Activated T-cell treated with anti-CD3 and anti-CD28 coated beads, Interleukin-2, amount 50 U/mL, for 72 hours (primary cell): Measurements from ENCODE around the gene FBXO4. TPM values are rescaled to one million over a fixed set of nuclear protein-coding genes. Genes with fewer than 3 reads are reported as not detected.
A peak's percentile ranks its signal among the peaks of the same experiment; 100 is the strongest.

Experiments
- ATAC-seq, 2 donors: fragments of 150-1000 bp; cut with Tn5 transposase; replicated peaks in 1 of 2; 2 replicates each; pipeline ENCODE4 v1.10.0; 2021; ENCODE audit warnings: moderate library complexity in 2 of 2, mild to moderate bottlenecking in 1 of 2
- DNase-seq, 2 donors: peaks; one replicate each; pipeline ENCODE4 v3.0.0; 2021 to 2022; ENCODE audit warnings: mixed read lengths in 1 of 2
- H3K27ac Mint-ChIP-seq: one replicate; pipeline ENCODE4 v1.8.0; 2022; ENCODE audit warnings: mild to moderate bottlenecking, moderate library complexity, mixed read lengths
- H3K27me3 Mint-ChIP-seq: one replicate; pipeline ENCODE4 v1.8.0; 2022; ENCODE audit warnings: low read depth, mixed read lengths
- H3K36me3 Mint-ChIP-seq, 2 donors: one replicate each; pipeline ENCODE4 v1.8.0; 2022; ENCODE audit warnings: mixed read lengths in 2 of 2, mild to moderate bottlenecking in 1 of 2; ENCODE audit not compliant: insufficient read depth in 2 of 2
- H3K4me1 Mint-ChIP-seq: one replicate; pipeline ENCODE4 v1.8.0; 2022; ENCODE audit warnings: low read depth, mixed read lengths
- H3K4me3 Mint-ChIP-seq, 2 donors: one replicate each; pipeline ENCODE4 v1.8.0; 2022; ENCODE audit warnings: mild to moderate bottlenecking in 2 of 2, mixed read lengths in 2 of 2, moderate library complexity in 2 of 2
- H3K9me3 Mint-ChIP-seq, 2 donors: one replicate each; pipeline ENCODE4 v1.8.0; 2022; ENCODE audit warnings: mixed read lengths in 2 of 2
- total RNA-seq, 2 donors: library from RNA; stranded (reverse); gene quantifications; one replicate each; pipeline ENCODE4 v1.2.3, GENCODE V29; 2022

FBXO4 gene
- total RNA-seq, 2 donors from 2014 or later, result 30.8 to 31.2 TPM

DNA sequence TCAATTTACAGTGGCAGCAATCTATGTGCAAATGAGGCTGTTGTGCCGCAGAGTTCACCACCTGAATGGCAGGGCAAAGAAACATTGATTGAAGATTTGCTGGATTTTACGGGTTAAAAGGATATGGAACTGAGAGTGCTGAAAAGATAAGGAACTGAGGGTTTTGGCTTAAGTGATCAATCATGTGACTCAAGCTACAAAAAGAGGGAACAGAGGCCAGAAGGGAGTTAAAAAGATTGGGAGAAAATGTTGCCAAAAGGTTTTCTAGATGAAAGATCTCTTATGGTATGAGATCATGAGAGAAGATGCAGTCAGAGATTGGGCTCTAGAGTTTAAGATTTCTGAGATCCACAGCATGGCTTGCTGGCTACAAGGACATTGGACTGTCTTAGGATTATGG lies 28.9 kb upstream of the FBXO4 start:
- peaks cover 30% of the 10 kb centered on the region for H3K27me3 Mint-ChIP-seq
- no peaks in the 10 kb centered on the region for H3K9me3 Mint-ChIP-seq
- no peak for ATAC-seq
- H3K4me3 Mint-ChIP-seq, result no peak overlapping the region
- no peak for DNase-seq
- H3K4me1 Mint-ChIP-seq, result peaks cover 5% of the 10 kb centered on the region
- no peaks in the 10 kb centered on the region for H3K36me3 Mint-ChIP-seq
- H3K27ac Mint-ChIP-seq, result no peak overlapping the region

DNA sequence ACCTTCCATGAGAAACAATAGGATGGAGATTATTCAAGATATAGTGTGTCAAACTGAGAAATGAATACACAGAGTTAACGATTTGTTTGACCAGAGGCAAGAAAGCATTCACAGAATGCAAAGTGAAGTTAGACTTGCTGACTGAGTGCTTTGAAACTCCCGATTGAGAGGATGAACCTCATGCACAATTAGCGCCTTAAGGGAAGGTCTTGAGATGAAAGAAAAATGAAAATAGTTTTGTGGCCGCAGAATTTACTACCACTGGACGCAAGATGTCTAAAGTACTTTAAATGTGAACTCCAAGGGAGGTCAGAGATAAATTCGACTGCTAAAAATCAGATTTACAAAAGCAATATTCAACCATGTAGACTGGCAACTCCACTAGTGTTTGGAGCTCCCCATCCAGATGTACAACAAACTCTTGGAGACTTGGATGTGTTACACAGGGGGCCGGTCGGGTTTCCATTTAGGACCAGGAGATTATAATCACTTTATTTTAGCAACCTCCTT lies 21.6 kb upstream of the FBXO4 start:
- Mint-ChIP-seq H3K27me3 (no peaks in the 10 kb centered on the region), H3K4me3 (peak overlapping the region; percentile 88 to 89), H3K9me3 (no peaks in the 10 kb centered on the region), H3K36me3 (peaks cover 3 to 5% of the 10 kb centered on the region in 2 donors), H3K27ac (peak overlapping the region; percentile 99), H3K4me1 (peaks cover 42% of the 10 kb centered on the region)
- no peak for DNase-seq
- no peak for ATAC-seq

DNA sequence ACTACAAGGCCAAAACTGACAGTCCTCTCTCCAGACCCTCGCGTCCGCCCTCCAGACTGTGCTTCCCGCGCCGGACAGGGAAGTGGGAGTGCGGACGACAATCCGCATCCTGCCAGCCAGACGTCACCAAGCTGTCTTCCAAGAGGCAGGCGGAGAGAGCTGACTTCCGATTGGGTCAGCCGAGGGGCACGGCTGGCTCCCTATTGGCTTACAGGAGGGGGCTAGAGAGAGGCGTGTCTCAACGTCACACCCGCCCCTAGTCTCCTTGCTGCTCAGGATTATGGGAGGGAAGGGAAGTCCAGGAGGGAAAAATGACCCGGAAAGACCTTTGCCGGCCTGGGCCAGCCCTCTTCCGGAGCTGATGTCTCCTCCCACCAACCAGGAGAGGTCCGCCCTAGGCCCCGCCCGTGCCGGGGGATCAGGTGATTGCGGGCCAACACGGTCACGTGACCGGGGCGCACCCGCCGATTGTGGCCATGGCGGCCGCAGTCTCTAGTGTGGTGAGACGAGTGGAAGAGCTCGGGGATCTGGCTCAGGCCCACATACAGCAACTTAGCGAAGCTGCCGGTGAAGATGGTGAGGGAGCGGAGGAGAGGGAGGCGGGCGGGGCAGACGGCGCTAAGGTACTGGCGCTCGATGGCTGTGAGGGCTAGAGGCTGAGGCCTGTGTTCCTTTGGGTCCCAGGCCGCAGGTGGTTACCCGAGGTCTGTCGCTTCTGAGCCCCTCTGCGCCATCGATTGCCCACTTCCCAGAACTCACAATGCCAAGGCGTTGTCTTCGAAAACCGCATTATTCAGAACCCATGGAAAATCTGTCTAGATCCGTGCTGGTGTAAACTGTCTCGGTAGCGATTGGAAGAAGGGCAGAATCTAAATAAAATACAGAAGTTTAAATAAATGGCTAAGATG lies 20.9 kb upstream of the FBXO4 start, which contains the start of gene RIMOC1:
Gene RIMOC1 (plus strand): TSS at position 453 of the 908 bp plus-strand sequence. CDS start 24 bp downstream, at position 477.
- ATAC-seq (peak; percentile 95 to 97), DNase-seq (peak; percentile 98 to 99)
- peaks cover 48% of the 10 kb centered on the region for H3K4me1 Mint-ChIP-seq
- peak within 1 kb of the TSS; percentile 88 to 89 for H3K4me3 Mint-ChIP-seq
- peaks cover 3 to 5% of the 10 kb centered on the region in 2 donors for H3K36me3 Mint-ChIP-seq
- peak within 1 kb of the TSS; percentile 99 for H3K27ac Mint-ChIP-seq
- H3K27me3 Mint-ChIP-seq, result no peaks in the 10 kb centered on the region
- no peaks in the 10 kb centered on the region for H3K9me3 Mint-ChIP-seq

DNA sequence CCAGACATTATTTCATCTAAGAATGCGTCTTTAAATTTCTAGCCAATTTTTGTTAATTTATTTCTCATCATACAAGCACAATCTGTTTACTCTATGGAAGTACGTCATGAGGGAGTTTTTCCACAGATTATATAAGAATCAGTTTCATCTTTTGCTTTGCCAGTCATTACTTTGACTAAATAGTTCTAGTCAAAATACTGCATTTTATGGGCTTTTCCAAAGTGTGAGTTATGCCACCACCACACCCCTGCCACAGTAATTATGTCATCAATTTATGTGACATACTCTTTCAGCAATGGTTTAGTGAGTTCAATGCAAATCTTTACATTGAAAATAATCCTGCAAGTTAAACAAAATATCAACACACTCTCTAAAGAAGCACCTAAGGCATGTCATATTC lies 18.9 kb upstream of the FBXO4 start:
- DNase-seq, result no peak
- Mint-ChIP-seq H3K4me3 (peak overlapping the region in 1 of 2 donors; percentile 8), H3K9me3 (no peaks in the 10 kb centered on the region), H3K4me1 (peaks cover 52% of the 10 kb centered on the region), H3K36me3 (peaks cover 6 to 16% of the 10 kb centered on the region in 2 donors), H3K27ac (peak overlapping the region; percentile 5), H3K27me3 (no peaks in the 10 kb centered on the region)
- ATAC-seq, result no peak

DNA sequence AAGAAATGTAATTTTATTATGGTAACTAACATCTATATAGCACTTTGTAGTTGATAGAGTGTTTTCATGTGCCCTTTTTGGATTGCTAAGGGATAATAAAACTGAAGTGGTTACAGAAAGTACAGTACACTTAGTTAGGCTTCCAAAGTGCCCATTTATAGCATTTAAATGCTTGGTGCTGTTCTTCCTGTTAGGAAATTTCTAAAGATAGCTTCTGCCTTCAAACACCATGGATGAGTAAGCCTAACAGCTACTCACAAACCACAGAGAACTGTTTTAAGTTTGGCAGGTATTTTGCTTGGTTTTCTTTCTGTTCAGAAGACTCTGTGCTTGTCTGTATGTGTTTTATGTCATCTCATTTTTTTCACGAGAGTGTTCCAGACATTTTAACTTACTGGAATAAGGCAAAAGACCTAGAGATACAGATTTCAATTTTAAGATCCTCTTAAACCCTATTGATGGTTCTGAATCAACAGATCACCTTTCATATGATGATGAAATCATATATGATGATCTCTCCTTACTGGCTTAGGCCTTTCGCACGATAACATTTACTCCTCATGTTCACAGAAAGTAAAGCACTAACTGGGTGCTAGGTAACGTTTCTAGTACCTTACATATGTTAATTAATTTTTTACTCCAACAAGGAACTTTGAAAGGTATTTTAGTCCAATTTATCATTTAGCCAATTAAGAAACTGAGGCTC lies 16.6 kb upstream of the FBXO4 start:
- H3K27me3 Mint-ChIP-seq, result no peaks in the 10 kb centered on the region
- peaks cover 41% of the 10 kb centered on the region for H3K4me1 Mint-ChIP-seq
- no peak overlapping the region for H3K4me3 Mint-ChIP-seq
- peaks cover 14 to 31% of the 10 kb centered on the region in 2 donors for H3K36me3 Mint-ChIP-seq
- H3K9me3 Mint-ChIP-seq, result no peaks in the 10 kb centered on the region
- peak overlapping the region; percentile 85 for H3K27ac Mint-ChIP-seq
- DNase-seq (no peak), ATAC-seq (no peak)

DNA sequence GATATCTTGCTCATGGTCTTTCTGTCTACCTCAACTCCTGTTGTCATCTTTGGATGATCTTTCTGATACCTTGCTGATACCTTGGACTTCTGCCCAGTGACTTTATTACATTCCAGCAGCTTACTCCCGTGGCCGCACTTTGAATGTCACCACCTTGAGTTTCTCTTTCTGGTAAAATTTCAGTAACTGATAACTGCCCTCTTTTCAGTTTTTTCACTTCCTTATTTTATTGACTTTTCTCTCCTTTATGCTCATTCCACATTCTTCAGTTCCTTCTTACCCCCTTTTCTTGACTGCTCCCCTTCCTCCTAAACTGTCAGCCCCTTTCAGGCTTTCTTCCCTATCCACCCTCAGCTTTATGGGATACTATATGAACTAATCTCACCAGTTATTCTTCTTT lies 7.0 kb upstream of the FBXO4 start:
- Mint-ChIP-seq H3K9me3 (peaks cover 0 to 3% of the 10 kb centered on the region in 2 donors), H3K4me3 (no peak overlapping the region), H3K27me3 (no peaks in the 10 kb centered on the region), H3K36me3 (peaks cover 12 to 40% of the 10 kb centered on the region in 2 donors), H3K27ac (peak overlapping the region; percentile 71), H3K4me1 (peaks cover 24% of the 10 kb centered on the region)
- DNase-seq (no peak), ATAC-seq (no peak)

DNA sequence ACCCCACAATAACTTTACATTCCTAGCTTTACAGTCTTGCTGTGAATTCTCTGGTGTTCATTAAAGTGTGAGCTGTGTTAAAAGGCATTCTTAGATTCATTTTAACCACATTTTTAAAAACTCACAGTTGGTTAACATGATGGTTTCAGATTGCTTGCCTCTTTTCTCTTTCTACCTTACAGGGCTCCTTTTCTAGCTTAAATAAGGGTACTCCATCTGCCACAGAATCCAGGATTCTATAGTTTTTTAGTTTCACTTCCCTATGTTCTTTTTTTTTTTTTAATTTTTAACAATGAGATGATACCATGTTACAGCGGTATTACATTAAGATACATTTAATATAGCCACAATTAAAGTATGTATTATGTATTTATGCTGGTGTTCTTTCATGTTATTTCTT lies 3.9 kb upstream of the FBXO4 start:
- Mint-ChIP-seq H3K27ac (peak overlapping the region; percentile 60), H3K9me3 (no peaks in the 10 kb centered on the region), H3K27me3 (no peaks in the 10 kb centered on the region), H3K36me3 (peaks cover 6 to 25% of the 10 kb centered on the region in 2 donors), H3K4me3 (no peak overlapping the region), H3K4me1 (peaks cover 20% of the 10 kb centered on the region)
- ATAC-seq, result no peak
- DNase-seq, result no peak

DNA sequence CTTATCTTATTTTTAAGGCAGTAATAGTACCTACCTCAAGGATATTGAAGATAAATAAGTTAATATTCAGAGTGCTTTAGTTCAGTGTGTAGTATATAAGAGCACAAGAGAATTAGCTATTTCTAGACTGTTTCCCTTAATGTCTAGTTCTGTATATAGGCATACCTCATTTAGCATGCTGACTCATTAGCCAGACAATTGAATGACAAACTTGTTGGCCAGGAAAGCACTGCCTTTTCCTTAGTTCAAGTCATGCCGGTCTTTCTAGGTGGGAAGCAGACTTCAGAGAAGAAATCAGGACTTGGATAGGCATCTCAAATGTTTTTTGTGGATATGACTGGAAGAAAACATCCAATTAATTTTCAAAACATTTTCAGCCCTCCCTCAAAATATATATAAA lies 3.2 kb upstream of the FBXO4 start:
- no peaks in the 10 kb centered on the region for H3K9me3 Mint-ChIP-seq
- H3K36me3 Mint-ChIP-seq, result peaks cover 6 to 25% of the 10 kb centered on the region in 2 donors
- H3K27me3 Mint-ChIP-seq, result no peaks in the 10 kb centered on the region
- H3K4me3 Mint-ChIP-seq, result no peak overlapping the region
- peak overlapping the region; percentile 82 for H3K27ac Mint-ChIP-seq
- peaks cover 25% of the 10 kb centered on the region for H3K4me1 Mint-ChIP-seq
- no peak for DNase-seq
- no peak for ATAC-seq

DNA sequence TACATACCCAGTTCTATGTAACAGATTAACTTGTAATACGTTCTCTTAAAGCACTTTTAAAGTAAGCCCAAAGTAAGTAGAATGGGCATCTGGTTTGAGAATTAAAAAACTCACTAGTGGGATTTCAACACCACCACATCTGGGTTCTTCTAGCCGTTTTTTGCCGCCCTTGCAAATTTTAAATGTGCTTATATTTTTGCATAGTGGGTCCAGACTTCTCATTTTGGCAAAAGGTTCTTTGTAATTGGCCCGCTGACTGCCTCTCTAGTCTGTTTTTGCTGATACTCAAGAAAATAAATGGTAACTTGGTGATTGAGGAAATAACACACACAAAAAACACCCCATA lies 582 bp upstream of the FBXO4 start:
- Mint-ChIP-seq H3K4me1 (peaks cover 29% of the 10 kb centered on the region), H3K9me3 (no peaks in the 10 kb centered on the region), H3K36me3 (peaks cover 0 to 12% of the 10 kb centered on the region in 2 donors), H3K4me3 (peak overlapping the region; percentile 87 to 94), H3K27ac (peak overlapping the region; percentile 94), H3K27me3 (no peaks in the 10 kb centered on the region)
- DNase-seq (no peak), ATAC-seq (no peak)

DNA sequence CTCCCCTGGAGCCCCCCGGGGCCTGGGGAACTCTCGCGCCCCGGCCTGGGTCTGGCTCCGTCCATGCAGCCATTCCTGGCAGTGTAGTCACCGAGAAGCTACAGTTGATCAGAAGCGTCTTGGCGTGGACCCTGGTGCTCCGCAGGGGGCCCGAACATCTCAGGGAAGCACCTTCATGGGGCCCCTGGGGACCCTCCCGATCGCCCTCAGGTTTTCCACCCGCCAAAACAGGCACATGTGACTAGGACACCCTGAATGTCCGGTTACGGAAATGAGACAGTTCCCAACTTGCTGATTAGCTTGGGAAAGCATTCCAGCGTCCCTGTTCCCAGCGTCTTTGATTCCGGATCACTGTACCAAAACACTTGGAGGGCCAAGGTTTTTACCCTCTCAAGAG lies 472 bp downstream of the FBXO4 start:
- DNase-seq (peak; percentile 21 to 37), ATAC-seq (peak in 1 of 2 donors; percentile 23)
- Mint-ChIP-seq H3K9me3 (no peaks in the 10 kb centered on the region), H3K27me3 (no peaks in the 10 kb centered on the region), H3K4me1 (peaks cover 29% of the 10 kb centered on the region), H3K27ac (peak overlapping the region; percentile 94), H3K4me3 (peak overlapping the region; percentile 87 to 94), H3K36me3 (peaks cover 2 to 12% of the 10 kb centered on the region in 2 donors)

DNA sequence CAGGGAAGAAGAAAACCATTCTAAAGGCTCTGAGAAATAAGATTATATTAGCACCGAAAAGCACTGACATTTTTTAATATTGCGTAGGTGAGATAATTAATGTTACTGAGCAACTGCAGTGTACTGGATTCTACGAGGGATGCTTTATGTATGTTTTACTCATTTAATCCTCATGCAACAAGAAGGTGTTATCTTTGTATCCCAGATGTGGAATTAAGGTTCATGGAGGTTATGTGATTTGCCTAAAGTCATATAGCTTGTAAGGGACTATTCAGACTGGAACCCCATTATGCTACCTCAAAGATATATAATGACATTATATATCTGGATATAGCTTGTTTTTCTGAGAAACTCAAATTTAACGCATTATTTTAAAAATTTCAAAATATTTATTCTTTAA lies 2.5 kb downstream of the FBXO4 start:
- ATAC-seq (no peak), DNase-seq (no peak)
- Mint-ChIP-seq H3K4me1 (peaks cover 23% of the 10 kb centered on the region), H3K4me3 (no peak overlapping the region), H3K36me3 (peaks cover 11 to 18% of the 10 kb centered on the region in 2 donors), H3K27me3 (no peaks in the 10 kb centered on the region), H3K9me3 (peaks cover 0 to 2% of the 10 kb centered on the region in 2 donors), H3K27ac (no peak overlapping the region)

DNA sequence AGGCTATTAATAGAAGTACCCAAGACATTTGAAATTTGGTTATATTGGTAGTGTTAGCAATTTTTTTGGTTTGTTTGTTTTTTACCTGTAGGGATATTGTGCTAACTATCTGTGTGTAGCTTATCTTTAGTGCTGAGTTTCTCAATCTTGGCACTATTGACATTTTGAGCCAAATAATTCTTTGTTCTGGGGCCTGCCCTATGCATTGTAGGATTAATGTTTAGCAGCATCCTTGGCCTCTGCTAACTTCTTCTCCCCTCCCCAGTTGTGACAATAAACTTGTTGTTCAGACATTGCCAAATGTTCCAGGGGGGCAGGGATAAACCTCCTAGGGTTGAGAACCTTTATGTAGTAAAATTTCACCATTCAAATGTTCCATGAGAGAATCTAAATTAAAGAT lies 4.0 kb downstream of the FBXO4 start:
- Mint-ChIP-seq H3K36me3 (peaks cover 11 to 23% of the 10 kb centered on the region in 2 donors), H3K27ac (no peak overlapping the region), H3K9me3 (peaks cover 0 to 2% of the 10 kb centered on the region in 2 donors), H3K27me3 (no peaks in the 10 kb centered on the region), H3K4me3 (no peak overlapping the region), H3K4me1 (peaks cover 23% of the 10 kb centered on the region)
- no peak for DNase-seq
- no peak for ATAC-seq

DNA sequence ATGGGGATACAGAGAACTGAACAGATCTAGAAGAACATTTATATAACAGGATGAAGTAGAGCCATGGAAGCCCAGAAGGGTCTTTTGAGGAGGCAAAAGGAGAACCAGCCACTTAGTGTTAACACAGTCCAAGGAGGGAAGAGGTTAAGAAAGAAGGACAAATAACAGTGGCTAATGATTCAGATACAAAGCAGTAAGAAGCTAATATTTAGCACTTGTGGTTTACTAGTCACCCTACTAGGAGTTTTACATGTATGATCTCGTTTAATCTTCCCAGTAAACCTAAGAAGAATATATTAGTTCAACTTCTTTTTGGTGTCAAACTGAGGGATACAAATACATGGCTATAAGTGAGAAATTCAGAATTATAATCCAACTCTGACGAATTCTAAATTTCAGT lies 7.7 kb downstream of the FBXO4 start:
- Mint-ChIP-seq H3K9me3 (peaks cover 0 to 2% of the 10 kb centered on the region in 2 donors), H3K27ac (no peak overlapping the region), H3K4me1 (no peaks in the 10 kb centered on the region), H3K4me3 (no peak overlapping the region), H3K36me3 (peaks cover 13 to 25% of the 10 kb centered on the region in 2 donors), H3K27me3 (no peaks in the 10 kb centered on the region)
- ATAC-seq (no peak), DNase-seq (no peak)
